Activated naive CD4-positive, alpha-beta T cell treated with anti-CD3 and anti-CD28 coated beads, Interleukin-2, amount 50 U/mL, for 24 hours (primary cell): Measurements from ENCODE around the gene ATP1B3.
A peak's percentile ranks its signal among the peaks of the same experiment; 100 is the strongest.
"Not testable (repeated sequence)": the region's sequence is repeated elsewhere in the genome, so short reads cannot be mapped to it uniquely, and the experiment has no call there.

ENCODE experiments used
- H3K27ac Mint-ChIP-seq: one replicate; pipeline ENCODE4 v1.8.0; 2021; ENCODE audit warnings: mild to moderate bottlenecking, mixed read lengths
- H3K27me3 Mint-ChIP-seq: one replicate; pipeline ENCODE4 v1.8.0; 2021; ENCODE audit warnings: mixed read lengths
- H3K36me3 Mint-ChIP-seq: one replicate; pipeline ENCODE4 v1.8.0; 2021; ENCODE audit warnings: mixed read lengths
- H3K4me1 Mint-ChIP-seq: one replicate; pipeline ENCODE4 v1.8.0; 2021; ENCODE audit warnings: mixed read lengths
- H3K4me3 Mint-ChIP-seq: one replicate; pipeline ENCODE4 v1.8.0; 2021; ENCODE audit warnings: mild to moderate bottlenecking, mixed read lengths
- H3K9me3 Mint-ChIP-seq: one replicate; pipeline ENCODE4 v1.8.0; 2021; ENCODE audit warnings: mixed read lengths

The ATP1B3 gene

GRCh38 chr3:141913150-141913811 lies 36.8 kb downstream of the ATP1B3 start:
- no peak overlapping the region for H3K27ac Mint-ChIP-seq
- H3K4me3 Mint-ChIP-seq, result no peak overlapping the region
- H3K4me1 Mint-ChIP-seq, result peaks cover 4% of the 10 kb centered on the region
- H3K9me3 Mint-ChIP-seq, result peaks cover 5% of the 10 kb centered on the region
- no peaks in the 10 kb centered on the region for H3K27me3 Mint-ChIP-seq
- peaks cover 35% of the 10 kb centered on the region for H3K36me3 Mint-ChIP-seq

- Mint-ChIP-seq H3K27me3 (no peaks in the 10 kb centered on the region), H3K9me3 (peaks cover 5% of the 10 kb centered on the region), H3K27ac (no peak overlapping the region), H3K4me3 (no peak overlapping the region), H3K36me3 (peaks cover 28% of the 10 kb centered on the region), H3K4me1 (peaks cover 4% of the 10 kb centered on the region)
Observed at GRCh38 chr3:141914311-141914710, 37.9 kb downstream of the ATP1B3 start.

- Mint-ChIP-seq H3K4me1 (peaks cover 4% of the 10 kb centered on the region), H3K27ac (no peak overlapping the region), H3K4me3 (no peak overlapping the region), H3K27me3 (no peaks in the 10 kb centered on the region), H3K9me3 (peaks cover 5% of the 10 kb centered on the region), H3K36me3 (peaks cover 24% of the 10 kb centered on the region)
Observed at GRCh38 chr3:141915016-141915415, 38.6 kb downstream of the ATP1B3 start.

GRCh38 chr3:141915766-141916165 lies 39.3 kb downstream of the ATP1B3 start:
- H3K4me3 Mint-ChIP-seq, result no peak overlapping the region
- H3K27me3 Mint-ChIP-seq, result no peaks in the 10 kb centered on the region
- H3K9me3 Mint-ChIP-seq, result peaks cover 5% of the 10 kb centered on the region
- peaks cover 4% of the 10 kb centered on the region for H3K4me1 Mint-ChIP-seq
- peaks cover 21% of the 10 kb centered on the region for H3K36me3 Mint-ChIP-seq
- no peak overlapping the region for H3K27ac Mint-ChIP-seq

GRCh38 chr3:141920701-141921100 lies 44.3 kb downstream of the ATP1B3 start:
- Mint-ChIP-seq H3K27me3 (no peaks in the 10 kb centered on the region), H3K27ac (no peak overlapping the region), H3K4me3 (no peak overlapping the region), H3K4me1 (no peaks in the 10 kb centered on the region), H3K36me3 (peaks cover 20% of the 10 kb centered on the region), H3K9me3 (no peaks in the 10 kb centered on the region)

GRCh38 chr3:141921316-141921715 lies 44.9 kb downstream of the ATP1B3 start:
- Mint-ChIP-seq H3K9me3 (no peaks in the 10 kb centered on the region), H3K27ac (peak overlapping the region; percentile 8), H3K4me3 (no peak overlapping the region), H3K4me1 (no peaks in the 10 kb centered on the region), H3K36me3 (peaks cover 19% of the 10 kb centered on the region), H3K27me3 (no peaks in the 10 kb centered on the region)

GRCh38 chr3:141925677-141926076 lies 49.2 kb downstream of the ATP1B3 start:
- H3K4me1 Mint-ChIP-seq, H3K9me3 Mint-ChIP-seq: not testable (repeated sequence)
- peaks cover 21% of the 10 kb centered on the region for H3K36me3 Mint-ChIP-seq

GRCh38 chr3:141926929-141927328 lies 50.5 kb downstream of the ATP1B3 start:
- Mint-ChIP-seq H3K4me1 (no peaks in the 10 kb centered on the region), H3K27me3 (no peaks in the 10 kb centered on the region), H3K4me3 (no peak overlapping the region), H3K36me3 (peaks cover 18% of the 10 kb centered on the region), H3K27ac (no peak overlapping the region), H3K9me3 (no peaks in the 10 kb centered on the region)

More at GRCh38 chr3:141925677-141926076, 49.2 kb downstream of the ATP1B3 start:
- not testable (repeated sequence) for H3K27me3 Mint-ChIP-seq, H3K27ac Mint-ChIP-seq, H3K4me3 Mint-ChIP-seq

GRCh38 chr3:141928631-141929270 lies 52.3 kb downstream of the ATP1B3 start:
- Mint-ChIP-seq H3K27me3 (no peaks in the 10 kb centered on the region), H3K4me3 (no peak overlapping the region), H3K36me3 (peaks cover 13% of the 10 kb centered on the region), H3K4me1 (no peaks in the 10 kb centered on the region), H3K9me3 (no peaks in the 10 kb centered on the region), H3K27ac (peak overlapping the region; percentile 19)

- H3K9me3 Mint-ChIP-seq, result no peaks in the 10 kb centered on the region
- H3K27me3 Mint-ChIP-seq, result no peaks in the 10 kb centered on the region
- no peaks in the 10 kb centered on the region for H3K4me1 Mint-ChIP-seq
- H3K4me3 Mint-ChIP-seq, result no peak overlapping the region
- H3K27ac Mint-ChIP-seq, result peak overlapping the region; percentile 19
- H3K36me3 Mint-ChIP-seq, result peaks cover 12% of the 10 kb centered on the region
Observed at GRCh38 chr3:141929341-141929995, 53.0 kb downstream of the ATP1B3 start.

GRCh38 chr3:141930801-141931200 lies 54.4 kb downstream of the ATP1B3 start:
- Mint-ChIP-seq H3K9me3 (no peaks in the 10 kb centered on the region), H3K36me3 (peaks cover 9% of the 10 kb centered on the region), H3K27me3 (no peaks in the 10 kb centered on the region), H3K27ac (no peak overlapping the region), H3K4me1 (no peaks in the 10 kb centered on the region), H3K4me3 (no peak overlapping the region)

- H3K4me1 Mint-ChIP-seq, result no peaks in the 10 kb centered on the region
- H3K27me3 Mint-ChIP-seq, result no peaks in the 10 kb centered on the region
- no peak overlapping the region for H3K4me3 Mint-ChIP-seq
- H3K36me3 Mint-ChIP-seq, result peaks cover 1% of the 10 kb centered on the region
- H3K9me3 Mint-ChIP-seq, result no peaks in the 10 kb centered on the region
- peak overlapping the region; percentile 51 for H3K27ac Mint-ChIP-seq
Observed at GRCh38 chr3:141933421-141934300, 57.2 kb downstream of the ATP1B3 start.

- no peak overlapping the region for H3K27ac Mint-ChIP-seq
- no peak overlapping the region for H3K4me3 Mint-ChIP-seq
- H3K4me1 Mint-ChIP-seq, result no peaks in the 10 kb centered on the region
Observed at GRCh38 chr3:141934354-141934753, 57.9 kb downstream of the ATP1B3 start.

GRCh38 chr3:141938011-141938500 lies 61.6 kb downstream of the ATP1B3 start:
- Mint-ChIP-seq H3K27me3 (no peaks in the 10 kb centered on the region), H3K9me3 (no peaks in the 10 kb centered on the region), H3K4me3 (no peak overlapping the region), H3K4me1 (no peaks in the 10 kb centered on the region), H3K27ac (no peak overlapping the region), H3K36me3 (peaks cover 1% of the 10 kb centered on the region)

More at GRCh38 chr3:141934354-141934753, 57.9 kb downstream of the ATP1B3 start:
- Mint-ChIP-seq H3K27me3 (no peaks in the 10 kb centered on the region), H3K36me3 (peaks cover 1% of the 10 kb centered on the region), H3K9me3 (no peaks in the 10 kb centered on the region)

GRCh38 chr3:141939759-141940158 lies 63.3 kb downstream of the ATP1B3 start:
- H3K4me1 Mint-ChIP-seq, result no peaks in the 10 kb centered on the region
- no peak overlapping the region for H3K4me3 Mint-ChIP-seq
- H3K27ac Mint-ChIP-seq, result no peak overlapping the region
- H3K36me3 Mint-ChIP-seq, result no peaks in the 10 kb centered on the region
- H3K27me3 Mint-ChIP-seq, result no peaks in the 10 kb centered on the region
- H3K9me3 Mint-ChIP-seq, result no peaks in the 10 kb centered on the region
